HG03045 (cell line): Measurements from ENCODE around the gene RTF2.
A peak's percentile ranks its signal among the peaks of the same experiment; 100 is the strongest.
"Not testable (repeated sequence)": the region's sequence is repeated elsewhere in the genome, so short reads cannot be mapped to it uniquely, and the experiment has no call there.

Source experiments
- ATAC-seq: cut with Tn5 transposase; IDR thresholded peaks from one replicate; pipeline ENCODE4 v1.9.1; 2021; ENCODE audit warnings: mild to moderate bottlenecking, moderate library complexity; ENCODE audit not compliant: unreplicated experiment

RTF2 gene

GRCh38 chr20:56540415-56540814, 72.0 kb downstream of the RTF2 start:
- ATAC-seq = no peak

- no peak for ATAC-seq
These were observed 74.1 kb downstream of the RTF2 start for GRCh38 chr20:56542489-56543030.

- no peak for ATAC-seq
These were observed 83.1 kb downstream of the RTF2 start for GRCh38 chr20:56551571-56551970.

GRCh38 chr20:56552911-56553629, 84.6 kb downstream of the RTF2 start:
- no peak for ATAC-seq

- ATAC-seq = peak; percentile 83
These were observed 86.4 kb downstream of the RTF2 start for GRCh38 chr20:56554869-56555268.

- ATAC-seq = no peak
These were observed 90.5 kb downstream of the RTF2 start for GRCh38 chr20:56558968-56559367.

GRCh38 chr20:56564526-56564925, 96.1 kb downstream of the RTF2 start:
- not testable (repeated sequence) for ATAC-seq

GRCh38 chr20:56565511-56565910, 97.1 kb downstream of the RTF2 start:
- ATAC-seq = no peak

- ATAC-seq = no peak
These were observed 98.2 kb downstream of the RTF2 start for GRCh38 chr20:56566621-56567020.
